K562 (cell line): Measurements from ENCODE around the gene TAAR1. TPM values are rescaled to one million over a fixed set of nuclear protein-coding genes. Genes with fewer than 3 reads are reported as not detected.
"Not testable (repeated sequence)": the region's sequence is repeated elsewhere in the genome, so short reads cannot be mapped to it uniquely, and the experiment has no call there.

Source experiments
- ATAC-seq: fragments of 200-7000 bp; cut with Tn5 transposase; 3 replicates; pipeline ENCODE4 v1.9.1; 2020; ENCODE audit warnings: moderate library complexity
- BruUV-seq: library from RNA; stranded (reverse); fragments of 400-500 nt; replicated peaks from 2 replicates; lab custom pipeline; 2021; lab: Mats Ljungman, UMichigan
- CTCF ChIA-PET: fragments of 300-600 bp; formaldehyde crosslinking; extraction: SDS; loops from one replicate; lab custom pipeline; 2021; ENCODE audit warnings: low intra/inter-chr PET ratio; lab: Yijun Ruan, JAX
- POLR2A ChIA-PET: fragments of 300-600, 350-650 bp; sonication (Branson Sonifier 250); formaldehyde crosslinking; extraction: SDS; loops from one replicate; lab custom pipeline; 2021; ENCODE audit warnings: antibody characterized with exemption, inconsistent platforms; lab: Yijun Ruan, JAX
- DNase-seq, 4 experiments: peaks; one replicate each; pipeline versions ENCODE4 v3.0.0 to v3.0.0-alpha.2; 2011 to 2018; ENCODE audit warnings: low spot score in 3 of 4, mixed read lengths in 3 of 4; ENCODE audit errors: extremely low read depth in 1 of 4
- FAIRE-seq: peaks from 2 replicates; lab custom pipeline; 2011; peaks lifted over from hg19 to GRCh38; lab: Jason Lieb, UNC
- H2AFZ ChIP-seq: 2 replicates; pipeline ENCODE4 v1.6.0; 2011; ENCODE audit warnings: low read depth, low read length, control low read depth, inconsistent platforms
- H3K27ac ChIP-seq: fragments of 200-600 bp; 3 replicates; pipeline ENCODE4 v1.8.0; 2011; ENCODE audit warnings: low read depth, mild to moderate bottlenecking, control low read depth, inconsistent platforms, low read length, moderate library complexity, mixed read lengths; ENCODE audit errors: extremely low read depth
- H3K27me3 ChIP-seq, 2 experiments: fragments of 300-600 bp in 1 of 2; 2 replicates in 1 of 2; 3 replicates in 1 of 2; pipeline versions ENCODE4 v1.6.0 to v1.8.0; 2011; ENCODE audit warnings: inconsistent platforms in 2 of 2, low read length in 2 of 2, mild to moderate bottlenecking in 1 of 2, mixed read lengths in 1 of 2, moderate library complexity in 1 of 2; ENCODE audit not compliant: control insufficient read depth in 2 of 2, insufficient read depth in 2 of 2
- H3K36me3 ChIP-seq: fragments of 300-600 bp; 3 replicates; pipeline ENCODE4 v1.8.0; 2011; ENCODE audit warnings: mild to moderate bottlenecking, low read length, inconsistent platforms; ENCODE audit not compliant: control insufficient read depth, insufficient read depth
- H3K4me1 ChIP-seq, 2 experiments: fragments of 200-600 bp in 1 of 2; replicated peaks in 1 of 2; 2 replicates in 1 of 2; 3 replicates in 1 of 2; pipeline versions ENCODE4 v1.5.1 to v1.8.0; 2011; ENCODE audit warnings: inconsistent platforms in 2 of 2, low read length in 2 of 2, mild to moderate bottlenecking in 1 of 2, mixed read lengths in 1 of 2, moderate library complexity in 1 of 2; ENCODE audit not compliant: control insufficient read depth in 2 of 2, insufficient read depth in 2 of 2
- H3K4me2 ChIP-seq: 2 replicates; pipeline ENCODE4 v1.6.1; 2011; ENCODE audit warnings: low read length, control low read depth, inconsistent platforms, mixed read lengths; ENCODE audit not compliant: insufficient read depth
- H3K4me3 ChIP-seq: fragments of 200-600 bp; sonication (generic), shearing (Covaris generic); 2 replicates; pipeline ENCODE4 v1.5.1; 2016; ENCODE audit warnings: control low read depth, inconsistent platforms
- H3K79me2 ChIP-seq: fragments of 200-600 bp; 3 replicates; pipeline ENCODE4 v1.8.0; 2011; ENCODE audit warnings: low read length, inconsistent platforms; ENCODE audit not compliant: control insufficient read depth, insufficient read depth
- H3K9ac ChIP-seq, 2 experiments: 2 replicates each; pipeline versions ENCODE4 v1.6.0 to v1.6.1; 2011; ENCODE audit warnings: low read depth in 2 of 2, low read length in 2 of 2, control low read depth in 1 of 2, inconsistent platforms in 1 of 2, mild to moderate bottlenecking in 1 of 2, mixed read lengths in 1 of 2; ENCODE audit not compliant: insufficient read depth in 1 of 2
- H3K9me1 ChIP-seq: one replicate; pipeline ENCODE4 v1.6.0; 2011; ENCODE audit warnings: inconsistent platforms, mild to moderate bottlenecking, low read length, moderate library complexity; ENCODE audit not compliant: control insufficient read depth, insufficient read depth
- H3K9me3 ChIP-seq: replicated peaks from 2 replicates; pipeline ENCODE4 v1.5.1; 2011; ENCODE audit warnings: low read depth, low read length, inconsistent platforms; ENCODE audit not compliant: control insufficient read depth, insufficient read depth
- H4K20me1 ChIP-seq: replicated peaks from 2 replicates; pipeline ENCODE4 v1.6.1; 2011; ENCODE audit warnings: low read length, inconsistent platforms, mixed read lengths; ENCODE audit not compliant: control insufficient read depth, insufficient read depth
- ARID2 ChIP-seq: fragments of 450-650 bp; IDR thresholded peaks from 2 replicates; pipeline ENCODE4 v1.6.1; 2017; ENCODE audit warnings: antibody characterized with exemption, mild to moderate bottlenecking
- CGGBP1 ChIP-seq: fragments of 250-450 bp; sonication (Bioruptor Pico); IDR thresholded peaks from 2 replicates; pipeline ENCODE4 v1.9.0; 2021; ENCODE audit warnings: mild to moderate bottlenecking
- CTBP1 ChIP-seq: fragments of 450-650 bp; IDR thresholded peaks from 2 replicates; pipeline ENCODE4 v1.6.1; 2016; ENCODE audit warnings: borderline replicate concordance
- E2F5 ChIP-seq: sonication (generic); formaldehyde crosslinking; IDR thresholded peaks from 2 replicates; pipeline ENCODE4 v1.8.0; 2022; ENCODE audit warnings: mild to moderate bottlenecking, missing genetic modification reagents
- HMBOX1 ChIP-seq: sonication (generic); IDR thresholded peaks from 2 replicates; pipeline ENCODE4 v1.6.1; 2016
- HNRNPH1 ChIP-seq: fragments of 200-400 bp; formaldehyde crosslinking; optimal IDR thresholded peaks from 2 replicates; pipeline ENCODE3; 2017; ENCODE audit warnings: low read depth, mild to moderate bottlenecking, low read length, moderate library complexity
- LCOR ChIP-seq: sonication (generic); formaldehyde crosslinking; IDR thresholded peaks from 2 replicates; pipeline ENCODE4 v1.8.0; 2022; ENCODE audit warnings: mild to moderate bottlenecking, missing genetic modification reagents
- MLLT1 ChIP-seq, 2 experiments: fragments of 450-650 bp; IDR thresholded peaks; 2 replicates each; pipeline ENCODE4 v1.6.1; 2016
- NFXL1 ChIP-seq: fragments of 450-650 bp; formaldehyde crosslinking; IDR thresholded peaks from 2 replicates; pipeline ENCODE4 v1.4.0; 2021; ENCODE audit warnings: mild to moderate bottlenecking
- PTRF ChIP-seq: fragments of 450-650 bp; IDR thresholded peaks from 2 replicates; pipeline ENCODE4 v1.6.1; 2016; ENCODE audit warnings: mild to moderate bottlenecking, missing genetic modification characterization, missing compliant biosample characterization
- ZFX ChIP-seq: sonication (generic); formaldehyde crosslinking; IDR thresholded peaks from 2 replicates; pipeline ENCODE4 v1.8.0; 2022; ENCODE audit warnings: mild to moderate bottlenecking, missing genetic modification reagents, moderate library complexity
- ZNF551 ChIP-seq: fragments of 250-450 bp; sonication (Bioruptor Pico); IDR thresholded peaks from 2 replicates; pipeline ENCODE4 v1.5.0; 2021; ENCODE audit warnings: mild to moderate bottlenecking, moderate library complexity
- WGBS: fragments of 100-300 bp; shearing (Covaris generic); methylation state at CpG from one replicate; pipeline ENCODE4 v1.1.6; 2016; ENCODE audit warnings: low coverage, mixed read lengths; ENCODE audit not compliant: insufficient coverage; ENCODE audit errors: missing lambda C conversion rate; 5-methylcytosine and 5-hydroxymethylcytosine counted together
- in situ Hi-C: fragments of 300-500 bp; cut with MboI; formaldehyde crosslinking; loops from 4 replicates; pipeline ENCODE4 v1.15.0; 2018; ENCODE audit warnings: inconsistent platforms, mixed read lengths
- intact Hi-C: fragments of 100-400 bp; cut with micrococcal nuclease; formaldehyde crosslinking; loops from 2 replicates; pipeline ENCODE4 v1.14.2; 2022
- polyA plus RNA-seq, 8 experiments: library from polyadenylated mRNA; depleted of rRNA in 4 of 8; stranded (reverse) in 5 of 8; unstranded in 3 of 8; fragments of >200 nt; fragmentation: Nextera tagmentation in 2 of 8; fragmentation: Illumina TruSeq in 1 of 8; extraction: Ambion mirVana in 2 of 8; extraction: Trizol in 1 of 8; gene quantifications; 2 replicates each; pipeline versions ENCODE4 v1.2.1 to v1.2.3, GENCODE V29; 2011 to 2014; ENCODE audit warnings: inconsistent platforms in 1 of 8, missing spikeins in 1 of 8
- total RNA-seq, 7 experiments: library from RNA; depleted of rRNA in 6 of 7; stranded (reverse); fragments of >200 nt in 6 of 7; fragmentation: Illumina TruSeq in 2 of 7; extraction: Trizol in 2 of 7; gene quantifications; 2 replicates each; pipeline versions ENCODE4 v1.2.1 to v1.2.3, GENCODE V29; 2011 to 2021; ENCODE audit warnings: low replicate concordance in 1 of 7

TAAR1 gene
- total and polyA plus RNA-seq, 9 of the 15 experiments (the other 6 are each of a cell fraction or from before 2014, with no cell fraction given), result not detected

- in situ Hi-C loops, result no loop called here
- ChIA-PET POLR2A (no interaction called here), CTCF (no interaction called here)
- H3K79me2 ChIP-seq, result no peaks in the 10 kb centered on the region
- H4K20me1 ChIP-seq, result no peaks in the 10 kb centered on the region
- H3K4me1 ChIP-seq, result no peaks in the 10 kb centered on the region
- WGBS, result 0% methylated on average over 6 of the region's 6 CpGs
- no peaks in the 10 kb centered on the region for H3K9me1 ChIP-seq
- H3K9ac ChIP-seq, result no peak overlapping the region
- no peak overlapping the region for H3K4me2 ChIP-seq
- H3K27ac ChIP-seq, result no peak overlapping the region
- DNase-seq (no peak), ATAC-seq (no peak), FAIRE-seq (no peak)
- H3K9me3 ChIP-seq, result no peaks in the 10 kb centered on the region
- H3K36me3 ChIP-seq, result no peaks in the 10 kb centered on the region
- BruUV-seq, result no TSS peak
- H3K27me3 ChIP-seq, result no peaks in the 10 kb centered on the region
- TF ChIP-seq ZFX, result no peak
- TF ChIP-seq LCOR, result no peak
- TF ChIP-seq CTBP1, result no peak
- TF ChIP-seq HNRNPH1, result no peak
- TF ChIP-seq HMBOX1, result no peak
- TF ChIP-seq ARID2, result no peak
- no peak for TF ChIP-seq ZNF551 (CRISPR knock-in tag)
- TF ChIP-seq E2F5 (CRISPR knock-in tag), result no peak
- no peak for TF ChIP-seq NFXL1
- no peak for TF ChIP-seq CGGBP1
- no peak for TF ChIP-seq PTRF
- no peak for TF ChIP-seq MLLT1 (IDR thresholded peaks at IDR 0.05)
- no peak overlapping the region for H2AFZ ChIP-seq
- H3K4me3 ChIP-seq, result no peak overlapping the region
- intact Hi-C loops, result no loop called here
These were observed 24.6 kb upstream of the TAAR1 start for GRCh38 chr6:132683543-132683942.

GRCh38 chr6:132679094-132679493, 20.1 kb upstream of the TAAR1 start:
- CTCF ChIA-PET, H3K9ac ChIP-seq, DNase-seq, H3K27me3 ChIP-seq, H4K20me1 ChIP-seq, POLR2A ChIA-PET, H3K27ac ChIP-seq, H3K4me1 ChIP-seq, H3K9me1 ChIP-seq, intact Hi-C loops, H3K9me3 ChIP-seq, H3K4me2 ChIP-seq, FAIRE-seq, H2AFZ ChIP-seq, ATAC-seq, BruUV-seq, in situ Hi-C loops, H3K4me3 ChIP-seq, H3K79me2 ChIP-seq, H3K36me3 ChIP-seq: not testable (repeated sequence)
